ENCODE results near the gene FEV.
A peak's percentile ranks its signal among the peaks of the same experiment; 100 is the strongest.
"Not testable (repeated sequence)": the region's sequence is repeated elsewhere in the genome, so short reads cannot be mapped to it uniquely, and the experiment has no call there.

FEV gene

DNA sequence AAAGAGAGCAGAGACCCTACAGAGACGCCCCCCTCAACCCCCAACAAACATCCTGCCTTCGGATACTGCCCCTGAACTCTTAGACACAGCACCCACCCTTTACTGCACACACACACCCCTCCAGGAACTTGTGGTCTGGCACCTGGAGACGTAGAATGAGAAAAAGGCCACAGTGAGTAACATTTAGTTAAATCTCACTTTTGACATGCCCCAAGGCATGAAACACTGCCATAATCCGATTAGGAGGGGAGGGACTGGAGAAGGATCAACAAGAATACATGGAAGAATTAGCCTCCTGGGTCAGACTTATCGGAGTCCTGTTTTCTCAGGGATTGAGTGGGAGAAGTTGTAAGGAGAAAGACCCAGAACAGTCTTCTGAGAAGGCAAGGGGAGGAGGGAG is 21.4 kb downstream of the FEV start:
- no peak for DNase-seq

DNA sequence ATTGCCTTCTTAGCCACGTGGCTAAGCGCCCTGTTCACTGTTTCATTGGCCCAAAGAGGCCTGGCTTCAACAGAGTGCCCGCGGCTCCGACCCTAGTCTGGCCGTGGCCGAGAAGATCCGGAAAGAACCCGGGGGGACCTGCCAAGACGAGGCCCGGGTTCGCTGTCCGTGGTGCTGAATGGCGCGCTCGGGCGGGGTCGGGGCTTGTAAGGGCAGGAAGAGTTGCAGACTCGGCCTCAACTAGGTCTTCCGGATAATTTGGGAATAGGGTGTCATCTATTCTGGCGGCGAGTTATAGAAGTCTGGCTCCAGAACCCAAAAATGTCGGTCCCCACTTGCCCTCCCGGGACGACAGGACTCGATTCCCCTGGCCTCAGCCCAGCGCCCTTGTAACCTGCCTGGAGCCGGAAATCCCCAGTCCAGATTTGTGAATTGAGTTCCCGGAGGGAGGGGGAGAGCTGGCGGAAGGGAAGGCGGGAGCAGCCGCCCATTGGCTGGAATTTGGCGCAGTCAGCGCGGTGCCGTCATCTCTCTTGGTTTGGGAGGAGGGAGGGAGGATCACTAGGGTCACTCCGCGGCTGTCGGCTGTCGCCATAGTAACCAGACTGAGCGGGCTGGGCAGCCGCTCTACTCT is 22.0 kb downstream of the FEV start:
- DNase-seq = peak; percentile 44

DNA sequence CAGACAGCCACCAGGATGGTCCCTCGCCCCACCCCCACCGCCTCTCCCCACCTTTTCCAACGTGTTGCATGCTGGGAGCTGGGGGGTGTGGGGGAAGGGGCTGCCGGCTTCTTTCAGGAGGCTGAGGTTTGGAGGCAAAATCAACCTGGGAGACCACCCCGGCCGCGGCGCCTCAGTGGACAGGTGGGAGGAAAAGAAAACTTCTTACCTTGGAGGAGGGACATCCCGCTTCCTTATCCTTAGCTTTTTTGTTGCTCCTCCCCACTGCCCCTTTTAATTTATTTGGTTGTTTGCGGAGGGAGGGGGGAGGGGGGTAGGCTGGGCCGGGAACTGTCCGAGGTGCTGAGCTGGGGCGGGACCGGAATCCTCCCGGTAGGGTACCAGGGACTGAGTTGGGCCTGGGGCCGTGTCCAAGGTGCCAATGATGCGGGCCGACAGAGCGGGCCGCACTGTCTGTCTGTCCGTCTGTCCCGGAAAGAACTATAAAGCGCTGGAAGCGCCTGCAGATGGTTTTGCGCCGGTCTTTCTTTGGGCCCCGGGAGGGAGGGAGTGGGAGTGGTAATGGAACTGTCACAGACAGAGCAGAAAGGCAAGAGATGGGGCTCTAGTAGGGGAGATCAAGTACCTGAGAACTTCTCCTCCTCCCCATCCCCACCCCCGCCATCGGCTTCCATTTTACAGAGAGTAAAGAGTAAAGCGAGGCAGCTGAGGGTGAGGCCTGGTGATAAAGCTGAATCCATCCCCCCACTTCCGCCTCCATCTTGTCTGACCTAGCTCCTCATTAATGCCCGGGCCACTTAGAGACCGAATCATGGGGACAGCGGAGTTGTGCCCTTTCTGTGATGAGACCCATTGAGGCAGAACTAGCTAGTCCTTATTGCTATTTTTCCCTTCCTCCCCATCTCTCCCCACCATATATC is 23.1 kb downstream of the FEV start:
- DNase-seq = no peak

DNA sequence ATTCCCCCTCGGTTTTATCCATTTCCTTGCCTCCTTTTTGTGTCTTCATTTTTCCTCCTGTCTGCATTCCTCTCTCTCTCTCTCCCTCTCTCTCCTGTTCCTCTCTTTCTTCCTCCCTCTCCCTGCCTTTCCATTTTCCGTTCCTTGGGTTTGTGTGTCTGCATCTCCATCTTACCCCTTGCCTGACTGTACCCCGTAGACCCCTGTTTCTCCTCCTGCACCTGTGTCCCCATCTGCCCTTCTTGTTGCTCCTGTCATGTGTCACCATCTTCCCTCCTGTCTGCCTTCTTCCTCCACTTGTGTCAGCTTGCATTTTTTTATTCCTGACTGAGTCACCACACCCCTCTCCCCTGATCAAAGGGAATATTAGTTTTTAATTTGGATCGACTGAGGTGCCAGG is 23.8 kb downstream of the FEV start:
- DNase-seq = no peak

DNA sequence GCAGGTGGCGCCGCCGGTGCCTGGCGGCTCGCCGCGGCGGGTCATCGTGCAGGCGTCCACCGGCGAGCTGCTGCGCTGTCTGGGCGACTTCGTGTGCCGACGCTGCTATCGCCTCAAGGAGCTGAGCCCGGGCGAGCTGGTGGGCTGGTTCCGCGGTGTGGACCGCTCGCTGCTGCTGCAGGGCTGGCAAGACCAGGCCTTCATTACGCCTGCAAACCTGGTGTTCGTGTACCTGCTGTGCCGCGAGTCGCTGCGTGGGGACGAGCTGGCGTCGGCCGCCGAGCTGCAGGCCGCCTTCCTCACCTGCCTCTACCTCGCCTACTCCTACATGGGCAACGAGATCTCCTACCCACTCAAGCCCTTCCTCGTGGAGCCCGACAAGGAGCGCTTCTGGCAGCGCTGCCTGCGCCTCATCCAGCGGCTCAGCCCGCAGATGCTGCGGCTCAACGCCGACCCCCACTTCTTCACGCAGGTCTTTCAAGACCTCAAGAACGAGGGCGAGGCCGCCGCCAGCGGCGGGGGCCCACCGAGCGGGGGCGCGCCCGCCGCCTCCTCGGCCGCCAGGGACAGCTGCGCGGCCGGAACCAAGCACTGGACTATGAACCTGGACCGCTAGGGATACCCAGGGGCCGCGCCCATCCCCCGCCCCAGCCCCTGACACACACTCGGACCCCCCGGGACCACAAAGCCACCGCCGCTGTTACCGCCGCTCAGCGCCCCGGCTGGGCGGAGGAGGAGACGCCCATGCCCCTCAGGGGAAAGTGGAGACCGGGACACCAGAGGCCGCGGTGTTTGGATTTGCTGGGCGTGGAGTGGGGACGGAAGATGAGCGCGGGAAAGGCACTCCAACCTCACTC is 24.4 kb downstream of the FEV start:
- DNase-seq = no peak

DNA sequence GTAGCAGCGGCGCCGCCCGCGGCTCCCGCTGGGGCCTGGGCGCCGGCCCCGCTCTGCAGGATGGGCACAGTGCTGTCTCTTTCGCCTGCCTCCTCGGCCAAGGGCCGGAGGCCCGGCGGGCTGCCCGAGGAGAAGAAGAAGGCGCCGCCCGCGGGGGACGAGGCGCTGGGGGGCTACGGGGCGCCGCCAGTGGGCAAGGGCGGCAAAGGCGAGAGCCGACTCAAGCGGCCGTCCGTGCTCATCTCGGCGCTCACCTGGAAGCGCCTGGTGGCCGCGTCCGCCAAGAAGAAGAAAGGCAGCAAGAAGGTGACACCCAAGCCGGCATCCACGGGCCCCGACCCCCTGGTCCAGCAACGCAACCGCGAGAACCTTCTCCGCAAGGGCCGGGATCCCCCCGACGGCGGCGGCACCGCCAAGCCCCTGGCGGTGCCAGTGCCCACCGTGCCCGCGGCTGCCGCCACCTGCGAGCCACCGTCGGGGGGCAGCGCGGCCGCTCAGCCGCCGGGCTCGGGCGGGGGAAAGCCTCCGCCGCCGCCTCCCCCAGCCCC is 25.1 kb downstream of the FEV start:
- DNase-seq = no peak

DNA sequence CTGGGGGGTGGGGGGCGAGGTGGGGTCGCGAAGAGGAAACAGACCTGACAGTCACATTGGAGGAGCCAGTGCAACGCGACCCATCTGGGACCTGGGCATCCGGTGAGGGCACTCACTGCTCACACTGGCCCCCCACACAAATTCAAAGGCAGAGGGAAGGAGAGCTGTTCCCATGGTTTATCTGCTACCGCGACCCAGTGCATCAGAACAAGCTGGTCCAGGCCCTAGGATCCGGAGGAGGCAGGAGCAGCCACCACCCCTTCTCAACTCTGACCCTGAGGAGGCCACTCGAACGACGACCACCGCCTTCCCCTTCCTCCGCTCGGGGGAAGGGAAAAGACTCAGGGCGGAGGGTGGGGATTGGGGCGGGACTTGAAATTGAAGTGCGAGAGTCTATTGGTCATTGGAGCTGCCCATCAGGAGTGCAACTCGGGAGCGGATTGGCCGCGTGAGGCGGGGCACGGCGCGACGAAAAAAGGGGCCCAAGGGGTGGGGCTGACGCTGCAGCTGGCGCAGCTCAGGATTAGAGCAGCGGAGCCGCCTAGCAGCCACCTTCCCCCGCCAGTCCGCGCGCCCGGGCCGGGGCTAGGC is 25.7 kb downstream of the FEV start, which contains the start of gene CDK5R2:
Gene CDK5R2 (plus strand): TSS at position 526 of the 591 bp plus-strand sequence. CDS start 155 bp downstream, outside the sequence.
- DNase-seq = peak; percentile 78

DNA sequence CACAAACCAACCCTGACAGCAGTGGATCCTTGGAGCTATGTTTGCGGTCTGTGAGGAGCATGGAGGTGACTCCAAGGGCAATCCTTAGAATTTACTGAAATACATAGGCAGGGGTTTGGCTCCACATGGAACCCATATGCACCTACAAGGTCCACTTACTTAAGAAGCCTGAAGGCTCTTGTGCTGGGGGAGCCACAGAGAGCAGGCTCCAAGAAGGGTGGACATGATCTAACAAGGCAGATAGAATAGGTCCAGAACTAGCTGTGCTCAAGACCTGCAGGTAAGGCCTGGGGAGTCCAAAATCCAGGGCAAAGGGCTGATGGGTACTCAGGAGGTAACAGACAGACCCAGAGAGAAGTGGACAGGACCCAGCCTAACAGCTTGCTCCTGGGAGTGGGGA is 26.7 kb downstream of the FEV start:
- DNase-seq = no peak

DNA sequence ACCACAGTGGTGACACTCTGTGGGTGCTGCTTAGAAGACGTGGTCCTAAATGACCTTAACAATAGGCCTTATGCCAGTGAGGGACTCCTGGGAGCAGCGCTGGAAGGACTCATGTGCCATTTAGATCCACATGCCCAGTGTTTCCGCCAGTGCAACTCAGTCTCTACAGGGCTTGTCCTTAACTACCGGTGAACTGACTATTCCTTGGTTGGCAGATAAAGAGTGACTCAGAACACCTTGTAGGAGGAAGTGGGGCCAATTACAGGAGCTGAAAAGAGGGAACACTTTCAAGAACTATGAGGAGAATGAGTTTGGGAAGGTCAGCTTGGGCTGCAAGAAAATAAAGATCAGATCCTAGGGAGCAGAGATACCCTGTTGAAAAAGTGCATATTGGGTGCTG is 27.3 kb downstream of the FEV start:
- DNase-seq = no peak

DNA sequence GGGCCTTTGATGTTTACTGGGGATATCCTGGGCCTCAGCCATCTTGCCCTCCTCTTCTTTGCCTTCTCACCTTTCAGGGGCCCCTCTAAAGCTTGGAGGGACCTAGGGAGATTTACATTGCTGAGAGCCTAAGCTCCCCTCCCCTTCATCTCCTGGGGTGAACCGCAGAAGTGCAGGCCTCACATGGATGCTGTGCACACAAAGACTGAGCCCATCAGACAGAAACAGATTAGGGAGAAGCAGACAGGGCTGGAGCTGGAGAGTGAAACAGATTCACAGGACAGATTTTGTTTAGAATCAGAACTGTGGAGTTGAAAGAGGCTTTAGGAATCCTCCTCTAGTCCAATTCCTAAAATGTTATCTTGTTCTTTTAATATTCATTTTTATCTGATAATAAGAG is 28.9 kb downstream of the FEV start:
- DNase-seq = no peak

DNA sequence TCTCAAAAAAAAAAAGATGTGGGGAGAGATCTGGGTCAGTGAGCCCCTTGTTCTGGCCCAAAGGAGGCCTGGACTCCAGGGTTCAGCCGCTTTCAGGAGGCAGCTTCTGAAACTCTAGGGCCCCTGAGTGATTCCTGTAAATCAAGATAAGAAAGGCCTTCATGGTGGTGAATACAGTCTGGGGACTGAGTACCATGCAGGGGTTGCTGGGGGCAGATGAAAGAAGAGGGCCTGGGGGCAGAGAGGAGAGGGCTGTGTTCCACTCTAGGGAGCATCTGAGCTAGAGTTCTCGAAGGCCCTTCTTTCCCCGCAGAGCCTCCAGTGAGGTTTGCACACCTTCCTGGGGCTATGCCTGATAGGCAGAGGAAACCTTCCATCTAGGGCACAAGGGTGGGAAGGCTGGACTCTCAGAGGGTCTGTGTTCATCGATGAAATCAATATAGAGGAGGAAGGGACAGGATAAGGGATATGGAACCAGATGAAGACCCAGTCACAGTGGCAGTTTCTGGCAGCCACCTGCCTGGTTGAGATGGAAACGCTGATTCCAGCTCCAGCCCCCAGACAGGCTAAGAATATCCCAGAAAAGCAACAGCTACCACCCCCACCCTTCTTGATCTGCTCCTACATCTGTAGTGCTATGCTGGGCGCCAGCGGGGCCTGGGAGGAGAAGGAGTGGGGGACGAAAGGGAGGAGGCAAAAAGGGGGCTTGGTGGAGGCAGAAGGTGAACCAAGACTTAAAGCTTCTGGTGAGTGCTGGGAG is 30.3 kb downstream of the FEV start:
- DNase-seq = no peak

DNA sequence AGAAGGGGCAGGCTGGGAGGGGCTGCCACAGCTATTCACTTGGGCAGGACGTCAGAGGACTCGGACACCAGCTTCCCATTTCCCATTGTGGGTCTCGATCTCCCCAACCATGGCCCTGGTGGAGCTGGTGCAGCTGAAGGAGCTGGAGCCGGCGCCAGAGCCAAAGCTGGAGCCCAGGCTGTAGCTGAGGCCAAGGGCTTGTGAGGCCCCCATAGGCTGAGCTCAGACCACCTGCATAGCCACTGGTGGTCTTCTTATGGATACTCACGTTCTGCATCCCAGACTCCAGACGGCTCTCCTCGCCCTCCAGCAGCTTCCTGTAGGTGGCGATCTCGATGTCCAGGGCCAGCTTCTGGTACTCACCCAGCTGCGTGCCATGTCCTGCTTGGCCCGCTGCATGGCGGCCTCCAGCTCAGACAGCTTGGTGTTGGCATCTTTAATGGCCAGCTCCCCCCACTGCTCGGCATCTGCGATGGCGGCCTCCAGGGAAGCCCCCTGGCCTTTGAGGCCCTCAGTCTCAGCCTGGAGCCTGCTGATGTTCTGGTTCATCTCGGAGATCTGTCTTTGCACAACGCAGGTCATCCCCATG is 31.5 kb downstream of the FEV start:
- no peak for DNase-seq

DNA sequence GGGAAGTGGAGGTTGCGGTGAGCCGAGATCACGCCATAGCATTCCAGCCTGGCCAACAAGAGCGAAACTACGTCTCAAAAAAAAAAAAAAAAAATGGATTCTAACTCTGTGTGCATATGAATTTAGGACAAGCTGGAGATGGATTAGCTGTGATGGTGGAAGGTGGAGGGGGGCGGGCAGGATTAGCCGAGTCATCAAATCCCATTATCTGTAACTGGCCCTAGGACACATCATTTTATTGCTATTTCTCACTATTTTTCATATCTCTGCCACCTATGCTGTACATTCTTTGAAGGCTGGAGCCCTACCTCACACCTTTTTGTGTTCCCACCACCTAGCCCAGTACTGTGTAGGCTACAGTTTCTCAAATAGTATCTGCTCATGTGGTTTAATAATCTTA is 32.8 kb downstream of the FEV start:
- DNase-seq = no peak

DNA sequence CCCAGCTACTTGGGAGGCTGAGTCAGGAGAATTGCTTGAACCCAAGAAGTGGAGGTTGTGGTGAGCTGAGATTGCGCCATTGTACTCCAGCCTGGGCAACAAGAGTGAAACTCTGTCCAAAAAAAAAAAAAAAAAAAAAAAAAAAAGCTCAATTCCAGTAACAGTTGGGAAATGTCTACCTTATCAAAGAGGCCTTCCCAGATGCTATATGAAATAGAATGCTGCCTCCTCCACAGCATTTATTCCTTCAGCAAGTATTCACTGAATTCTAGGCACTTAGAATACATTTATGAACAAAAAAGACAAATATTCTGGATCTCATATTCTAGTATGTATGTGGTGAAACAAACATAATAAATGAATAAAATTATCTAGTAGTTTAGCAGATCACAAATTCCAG is 38.4 kb downstream of the FEV start:
- no peak for DNase-seq

DNA sequence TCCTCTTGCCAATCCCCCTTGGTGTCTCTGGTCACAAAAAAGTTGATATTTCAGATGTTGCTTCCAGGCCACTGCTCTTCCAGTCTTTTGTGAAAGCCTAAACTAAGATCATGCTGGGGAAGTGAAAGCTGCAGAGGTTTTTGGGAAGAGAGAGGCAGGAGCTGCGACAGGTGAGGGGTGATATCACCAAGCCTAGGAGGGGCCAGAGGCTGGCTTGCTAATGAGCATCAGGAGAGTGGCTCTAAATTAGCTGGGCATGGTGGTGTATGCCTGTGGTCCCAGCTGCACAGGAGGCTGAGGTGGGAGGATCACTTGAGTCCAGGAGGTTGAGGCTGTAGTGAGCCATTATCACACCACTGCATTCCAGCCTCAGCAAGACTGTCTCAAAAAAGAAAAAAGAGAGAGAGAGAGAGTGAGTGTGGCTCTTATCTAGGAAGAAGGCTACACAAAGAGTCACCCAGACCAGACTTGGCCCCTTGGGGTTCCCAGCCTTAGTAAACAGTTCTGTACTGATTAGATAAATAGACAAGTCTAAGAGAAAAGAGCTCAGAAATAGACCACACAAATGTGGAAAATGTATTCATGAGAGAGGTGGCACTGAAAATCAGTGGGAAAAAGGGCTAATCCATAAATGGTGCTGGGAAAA is 40.1 kb downstream of the FEV start:
- DNase-seq = peak; percentile 21

DNA sequence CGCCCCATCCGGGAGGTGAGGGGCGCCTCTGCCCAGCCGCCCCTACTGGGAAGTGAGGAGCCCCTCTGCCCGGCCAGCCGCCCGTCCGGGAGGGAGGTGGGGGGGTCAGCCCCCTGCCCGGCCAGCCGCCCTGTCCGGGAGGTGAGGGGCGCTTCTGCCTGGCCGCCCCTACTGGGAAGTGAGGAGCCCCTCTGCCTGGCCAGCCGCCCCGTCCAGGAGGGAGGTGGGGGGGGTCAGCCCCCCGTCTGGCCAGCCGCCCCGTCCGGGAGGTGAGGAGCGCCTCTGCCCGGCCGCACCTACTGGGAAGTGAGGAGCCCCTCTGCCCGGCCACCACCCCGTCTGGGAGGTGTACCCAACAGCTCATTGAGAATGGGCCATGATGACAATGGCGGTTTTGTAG is 53.2 kb downstream of the FEV start:
- DNase-seq = not testable (repeated sequence)

All from hematopoietic multipotent progenitor cell treated with erythropoietin and hydrocortisone succinate and interleukin-3 and kit ligand, for 8 days (in vitro differentiated cells).